Adipocyte (in vitro differentiated cells): ENCODE results near the gene ID2.
"Not testable (repeated sequence)": the region's sequence is repeated elsewhere in the genome, so short reads cannot be mapped to it uniquely, and the experiment has no call there.

Experiments used
- DNase-seq: peaks from one replicate; pipeline ENCODE4 v3.0.0-alpha.2; 2015; ENCODE audit warnings: low read depth
- H3K27me3 ChIP-seq: replicated peaks from 2 replicates; pipeline ENCODE4 v1.7.0; 2013; ENCODE audit warnings: mild to moderate bottlenecking, low read length, moderate library complexity; ENCODE audit not compliant: control insufficient read depth, insufficient read depth
- H3K36me3 ChIP-seq: 2 replicates; pipeline ENCODE4 v1.7.0; 2013; ENCODE audit warnings: low read length, mild to moderate bottlenecking, moderate library complexity; ENCODE audit not compliant: control insufficient read depth, insufficient read depth, severe bottlenecking
- H3K4me1 ChIP-seq: 2 replicates; pipeline ENCODE4 v1.7.0; 2013; ENCODE audit warnings: mild to moderate bottlenecking, low read length, moderate library complexity; ENCODE audit not compliant: control insufficient read depth, insufficient read depth
- H3K4me3 ChIP-seq: 2 replicates; pipeline ENCODE4 v1.7.0; 2013; ENCODE audit warnings: mild to moderate bottlenecking, low read length, moderate library complexity
- H3K9ac ChIP-seq: 2 replicates; pipeline ENCODE4 v1.7.0; 2013; ENCODE audit warnings: mild to moderate bottlenecking, low read length, moderate library complexity
- H3K9me3 ChIP-seq: 2 replicates; pipeline ENCODE4 v1.7.0; 2013; ENCODE audit warnings: mild to moderate bottlenecking, low read length, moderate library complexity; ENCODE audit not compliant: control insufficient read depth

The ID2 gene

GRCh38 chr2:8728305-8729015 is 46.6 kb downstream of the ID2 start:
- Histone ChIP-seq H3K9ac (no peak overlapping the region), H3K36me3 (peaks cover 58% of the 10 kb centered on the region), H3K4me1 (no peaks in the 10 kb centered on the region), H3K9me3 (no peaks in the 10 kb centered on the region), H3K27me3 (no peaks in the 10 kb centered on the region), H3K4me3 (no peak overlapping the region)
- DNase-seq, result no peak

GRCh38 chr2:8729101-8729500 is 47.2 kb downstream of the ID2 start:
- H3K36me3 ChIP-seq, result peaks cover 64% of the 10 kb centered on the region
- H3K27me3 ChIP-seq, H3K9me3 ChIP-seq, H3K9ac ChIP-seq, DNase-seq, H3K4me3 ChIP-seq, H3K4me1 ChIP-seq: not testable (repeated sequence)

GRCh38 chr2:8729939-8730338 is 48.1 kb downstream of the ID2 start:
- Histone ChIP-seq H3K9ac (no peak overlapping the region), H3K4me3 (no peak overlapping the region), H3K27me3 (no peaks in the 10 kb centered on the region), H3K9me3 (no peaks in the 10 kb centered on the region), H3K36me3 (peaks cover 71% of the 10 kb centered on the region), H3K4me1 (no peaks in the 10 kb centered on the region)
- no peak for DNase-seq

- Histone ChIP-seq H3K9ac (no peak overlapping the region), H3K9me3 (no peaks in the 10 kb centered on the region), H3K27me3 (no peaks in the 10 kb centered on the region), H3K4me1 (peaks cover under 1% of the 10 kb centered on the region), H3K4me3 (no peak overlapping the region), H3K36me3 (peaks cover 81% of the 10 kb centered on the region)
- no peak for DNase-seq
These were observed 50.7 kb downstream of the ID2 start for GRCh38 chr2:8732601-8733000.
